EH (cell line): Measurements from ENCODE around the gene ATP6V0C.

ENCODE experiments used
- DNase-seq: peaks from one replicate; pipeline ENCODE4 v3.0.0-alpha.2; 2015; ENCODE audit warnings: low read depth

Gene ATP6V0C

DNA sequence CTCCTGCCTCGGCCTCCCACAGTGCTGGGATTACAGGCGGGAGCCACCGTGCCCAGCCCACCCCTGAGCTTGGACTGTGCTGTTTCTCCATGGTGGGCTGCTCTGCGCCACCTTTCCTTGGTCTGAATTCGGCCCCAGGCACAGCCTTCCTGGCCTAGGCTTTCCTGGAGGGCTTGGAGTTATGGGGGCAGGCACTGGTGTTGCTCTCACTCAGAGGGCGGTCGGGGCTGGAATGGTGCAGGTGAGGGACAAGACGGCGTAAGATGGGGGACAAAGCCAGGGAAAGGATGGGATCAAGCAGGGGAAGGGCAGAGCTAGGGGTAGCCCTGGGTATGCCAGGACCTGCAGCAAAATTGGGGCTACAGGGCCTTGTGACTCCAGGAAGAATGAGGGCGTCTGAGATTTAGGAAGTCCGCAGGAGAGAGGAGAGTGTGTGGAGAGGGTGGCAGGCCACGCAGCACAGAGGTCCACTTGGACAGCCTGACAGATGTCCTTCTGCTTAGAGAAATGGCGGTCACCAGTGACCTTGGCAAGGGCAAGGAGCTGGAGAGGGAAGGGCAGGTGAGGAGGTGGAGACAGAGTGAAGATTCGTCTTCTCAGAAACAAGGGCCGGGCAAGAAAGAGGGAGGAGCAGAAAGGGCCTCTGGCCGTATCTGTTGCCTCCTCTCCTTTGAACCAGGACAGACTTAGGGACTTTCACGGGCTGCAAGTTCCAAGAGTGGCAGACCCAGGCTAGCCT is 1.6 kb upstream of the ATP6V0C start:
- no peak for DNase-seq

DNA sequence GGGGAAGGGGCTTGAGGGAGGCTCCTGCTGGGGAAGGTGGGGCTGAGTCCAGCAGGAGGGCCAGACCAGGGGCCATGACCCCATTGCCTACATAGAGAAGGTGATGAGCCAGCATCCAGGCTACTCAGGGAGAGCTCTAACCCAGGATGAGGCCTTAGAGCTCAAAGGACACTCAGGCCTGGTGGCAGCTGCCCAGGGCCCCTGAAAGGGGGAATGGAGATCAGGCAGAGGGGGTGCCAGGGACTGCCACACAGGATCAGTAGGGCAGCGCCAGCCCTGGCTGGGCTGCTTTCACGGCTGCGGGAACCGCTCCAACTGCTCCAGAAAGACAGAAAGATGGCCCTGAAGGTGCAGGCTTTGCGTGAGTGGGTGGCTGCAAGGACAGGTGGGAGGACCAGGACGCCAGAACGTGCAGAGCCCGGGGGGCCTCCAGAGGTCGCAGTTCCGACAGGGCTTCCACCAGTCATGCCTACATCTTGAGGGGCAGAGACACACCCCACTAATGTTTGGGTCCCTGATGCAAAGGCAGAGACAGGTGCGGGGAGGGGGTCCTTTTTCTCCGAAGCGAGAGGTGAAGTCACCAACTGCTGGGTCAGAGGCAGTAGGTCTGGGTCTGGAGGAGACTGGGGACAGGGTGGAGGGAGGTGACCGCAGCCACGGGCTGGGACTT is 882 bp upstream of the ATP6V0C start:
- DNase-seq = no peak

DNA sequence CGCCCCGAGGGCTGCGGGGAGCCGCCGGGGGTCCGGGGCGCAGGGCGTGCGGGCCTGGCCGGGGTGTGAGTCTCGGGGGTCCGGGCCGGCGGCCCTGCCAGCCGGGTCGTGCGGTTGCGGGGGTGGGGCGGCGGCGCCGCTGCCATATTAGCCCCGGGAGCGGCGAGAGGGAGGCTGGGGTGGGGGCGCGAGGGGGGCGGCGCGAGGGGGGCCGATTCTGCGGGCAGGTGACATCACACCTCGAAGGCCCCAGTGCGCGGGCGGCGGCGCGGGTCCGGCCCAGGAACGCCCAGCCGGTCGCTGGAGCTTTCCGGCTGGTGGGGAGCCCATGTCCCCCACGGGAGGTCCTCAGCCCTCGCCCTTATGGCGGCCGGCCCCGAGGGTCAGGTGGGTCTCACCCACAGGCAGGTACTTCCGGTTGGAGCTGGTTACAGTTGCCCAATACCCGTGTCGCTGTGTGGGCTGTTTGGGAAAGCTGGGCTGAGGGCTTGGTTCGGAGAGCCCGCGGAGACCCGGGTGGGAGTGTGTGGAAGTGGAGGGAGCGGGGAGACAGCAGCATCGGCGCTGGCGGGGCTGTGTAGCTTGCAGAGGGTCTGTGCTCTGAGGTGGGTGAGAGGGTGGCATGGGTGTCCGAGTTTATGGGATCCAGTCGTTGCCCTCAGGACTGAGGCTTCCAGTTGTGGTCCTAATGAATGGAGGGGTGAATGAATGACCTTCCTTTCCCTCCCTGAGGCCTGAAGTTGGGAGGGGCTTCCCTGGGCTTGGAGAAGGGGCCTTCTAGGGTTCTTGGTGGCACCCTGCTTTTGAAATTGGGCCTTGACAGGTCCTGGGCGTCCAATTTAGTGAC is 804 bp downstream of the ATP6V0C start:
- peak; percentile 23 for DNase-seq

DNA sequence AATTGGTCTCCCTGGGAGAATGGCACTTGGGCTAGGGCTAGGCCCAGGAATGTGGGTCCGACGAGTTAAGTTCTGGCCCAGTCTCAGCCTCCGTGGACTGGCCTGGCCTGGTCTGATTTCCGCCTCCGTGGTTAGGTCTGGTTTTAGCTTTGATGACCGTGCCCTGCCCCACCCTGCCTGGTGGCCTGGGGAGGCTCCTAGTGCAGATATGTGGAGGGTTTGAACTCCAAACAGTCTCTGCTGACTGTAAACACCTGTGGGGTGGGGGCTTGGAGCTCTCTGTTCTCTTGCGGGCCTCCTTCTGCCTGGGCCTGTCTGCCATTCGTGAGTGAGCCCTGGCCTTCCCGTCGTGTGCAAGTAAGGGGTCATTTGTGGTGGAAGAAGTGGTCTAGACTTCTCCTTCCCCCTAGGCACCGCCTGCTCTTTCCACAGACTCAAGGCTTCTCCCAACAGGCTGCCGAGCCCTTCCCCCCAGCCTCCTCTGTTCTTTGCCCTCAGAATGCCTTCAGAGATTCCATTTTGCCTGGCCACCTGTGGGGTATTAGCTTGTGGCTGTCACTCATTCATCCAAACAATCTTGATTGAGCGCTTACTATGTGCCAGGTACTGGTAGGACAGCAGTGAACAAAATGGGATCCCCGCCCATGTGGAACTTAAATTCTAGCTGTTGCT is 1.6 kb downstream of the ATP6V0C start:
- peak; percentile 22 for DNase-seq

DNA sequence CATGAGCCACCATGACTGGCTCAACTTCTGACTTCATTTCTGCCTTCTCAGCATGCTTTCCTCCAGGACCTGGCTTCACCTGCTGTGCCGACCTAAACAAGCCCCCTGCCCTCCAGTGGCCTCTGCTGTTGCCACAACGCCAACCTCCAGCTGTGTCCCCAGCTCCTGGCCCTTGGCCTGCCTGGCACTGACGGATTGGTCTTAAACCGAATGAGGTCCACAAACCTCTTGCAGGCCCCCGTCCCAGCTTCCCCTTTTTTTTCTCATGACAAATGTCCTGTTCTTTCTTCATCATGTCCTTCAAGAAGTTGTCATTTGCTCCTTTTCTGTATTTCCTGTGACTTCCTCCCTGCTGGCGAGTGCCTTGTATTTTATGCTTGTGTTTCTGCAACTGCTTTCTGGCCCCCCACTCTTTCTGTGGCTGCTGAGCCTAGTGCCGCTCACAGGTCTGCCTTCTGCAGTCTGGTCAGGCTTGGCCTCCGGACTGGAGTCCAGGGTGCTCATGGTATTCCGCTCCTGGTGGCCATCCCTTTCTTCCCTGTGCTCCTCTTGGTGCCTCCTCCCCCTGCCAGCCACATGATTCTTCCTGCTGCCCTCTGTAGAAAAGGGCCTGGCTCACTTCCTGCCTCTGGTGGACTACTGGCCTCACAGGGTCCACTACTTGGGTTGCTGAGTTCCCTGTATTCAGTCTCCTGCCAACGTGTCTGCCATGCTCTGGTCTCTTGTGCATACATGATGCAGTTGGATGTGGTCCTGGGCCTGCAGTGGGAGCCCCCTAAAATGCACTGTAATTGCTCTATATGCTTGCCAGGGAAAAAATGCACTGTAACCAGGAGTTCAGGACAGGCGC is 2.9 kb downstream of the ATP6V0C start:
- DNase-seq = peak; percentile 51

DNA sequence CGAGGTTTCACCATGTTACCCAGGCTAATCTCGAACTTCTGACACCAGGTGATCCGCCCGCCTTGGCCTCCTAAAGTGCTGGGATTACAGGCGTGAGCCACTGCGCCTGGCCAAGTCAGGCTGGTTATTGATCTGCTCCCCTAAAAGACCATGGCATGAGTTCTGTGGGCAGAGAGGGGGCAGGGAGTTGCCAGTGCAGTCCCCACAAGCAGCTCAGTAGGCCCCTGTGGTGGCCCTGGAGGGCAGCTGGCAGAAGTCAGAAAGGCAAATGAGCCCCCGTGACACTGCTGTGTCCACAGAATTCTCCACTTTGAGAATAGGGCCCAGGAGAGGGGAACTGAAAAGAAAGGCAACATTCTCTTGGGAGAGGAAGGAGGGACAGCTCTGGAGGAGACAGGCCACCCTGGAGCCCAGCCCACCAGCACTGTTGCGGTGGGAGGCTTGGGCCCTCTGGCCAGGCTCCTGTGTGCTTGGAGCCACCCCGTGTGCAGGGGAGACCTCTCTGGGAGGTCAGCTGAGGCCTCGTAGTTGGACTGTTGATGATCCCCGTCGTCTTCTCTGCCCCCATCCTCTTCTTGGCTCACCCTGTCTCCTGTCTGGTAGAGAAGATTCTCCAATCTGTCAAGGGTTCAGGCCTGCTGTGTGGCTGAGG is 4.3 kb downstream of the ATP6V0C start:
- no peak for DNase-seq

DNA sequence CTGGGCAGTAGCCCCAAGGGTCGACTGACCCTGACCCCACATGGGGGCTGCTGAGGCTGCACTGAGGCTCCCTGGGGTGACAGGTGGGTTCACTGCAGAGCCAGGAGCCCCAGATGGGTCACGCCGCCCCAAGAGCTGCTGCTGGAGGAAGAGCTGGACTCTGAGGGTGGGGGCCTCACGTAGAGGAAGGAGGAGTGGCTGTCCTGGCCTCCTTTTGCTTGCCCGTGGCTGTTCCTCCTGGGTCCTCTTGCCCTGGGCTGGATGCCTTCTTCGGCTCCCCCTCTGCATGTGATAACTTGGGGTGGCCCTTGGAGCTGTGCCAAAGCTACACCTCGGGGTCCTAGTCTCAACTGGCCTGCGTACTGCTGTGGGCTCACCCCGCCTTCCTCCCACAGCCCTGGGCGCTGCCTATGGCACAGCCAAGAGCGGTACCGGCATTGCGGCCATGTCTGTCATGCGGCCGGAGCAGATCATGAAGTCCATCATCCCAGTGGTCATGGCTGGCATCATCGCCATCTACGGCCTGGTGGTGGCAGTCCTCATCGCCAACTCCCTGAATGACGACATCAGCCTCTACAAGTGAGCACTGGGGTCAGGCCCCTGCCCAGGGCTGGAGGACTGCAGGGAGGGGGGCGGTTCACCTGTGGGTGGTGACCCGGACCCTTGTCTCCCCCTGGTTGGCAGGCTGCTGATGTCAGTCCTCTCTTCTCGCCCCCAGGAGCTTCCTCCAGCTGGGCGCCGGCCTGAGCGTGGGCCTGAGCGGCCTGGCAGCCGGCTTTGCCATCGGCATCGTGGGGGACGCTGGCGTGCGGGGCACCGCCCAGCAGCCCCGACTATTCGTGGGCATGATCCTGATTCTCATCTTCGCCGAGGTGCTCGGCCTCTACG is 5.3 kb downstream of the ATP6V0C start:
- DNase-seq = no peak

DNA sequence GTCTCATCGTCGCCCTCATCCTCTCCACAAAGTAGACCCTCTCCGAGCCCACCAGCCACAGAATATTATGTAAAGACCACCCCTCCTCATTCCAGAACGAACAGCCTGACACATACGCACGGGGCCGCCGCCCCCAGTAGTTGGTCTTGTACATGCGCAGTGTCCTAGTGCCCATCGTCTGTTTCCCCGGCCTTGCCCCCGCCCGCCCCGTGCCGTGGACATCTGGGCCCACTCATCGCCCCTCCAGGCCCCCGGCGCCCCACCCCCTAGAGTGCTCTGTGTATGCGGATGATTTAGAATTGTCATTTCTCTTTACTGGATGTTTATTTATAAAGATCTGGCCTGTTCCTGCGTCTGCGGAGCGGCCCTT is 5.9 kb downstream of the ATP6V0C start:
- no peak for DNase-seq

DNA sequence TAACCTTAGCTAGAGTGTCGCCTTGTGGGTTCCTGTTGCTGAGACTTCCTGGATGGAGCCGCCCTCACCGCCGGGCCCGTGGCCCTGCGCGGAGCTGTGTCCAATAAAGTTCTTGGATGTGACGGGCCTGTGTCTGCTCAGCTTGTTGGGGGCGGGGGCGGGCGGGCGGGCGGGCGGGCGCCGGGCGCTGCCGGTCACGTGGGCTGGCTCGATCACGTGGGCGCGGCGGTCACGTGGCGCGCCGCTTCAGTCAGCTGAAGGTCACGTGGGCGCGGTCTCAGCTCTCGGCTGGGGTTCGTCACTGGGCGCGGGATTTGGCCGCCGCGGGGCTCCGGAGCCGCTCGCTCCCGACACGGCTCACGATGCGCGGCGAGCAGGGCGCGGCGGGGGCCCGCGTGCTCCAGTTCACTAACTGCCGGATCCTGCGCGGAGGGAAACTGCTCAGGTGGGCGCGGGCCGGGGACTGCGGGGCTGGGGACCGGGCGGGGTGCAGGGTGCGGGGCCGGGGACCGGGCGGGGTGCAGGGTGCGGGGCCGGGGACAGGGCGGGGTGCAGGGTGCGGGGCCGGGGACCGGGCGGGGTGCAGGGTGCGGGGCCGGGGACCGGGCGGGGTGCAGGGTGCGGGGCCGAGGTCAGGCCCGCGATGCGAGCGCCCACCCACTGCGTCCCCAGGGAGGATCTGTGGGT is 6.5 kb downstream of the ATP6V0C start, which contains the start of gene AMDHD2:
Gene AMDHD2, plus strand, starts transcription at position 275 of the 687 bp plus-strand sequence. Its CDS starts 88 bp downstream, at position 363.
- DNase-seq = peak; percentile 92

DNA sequence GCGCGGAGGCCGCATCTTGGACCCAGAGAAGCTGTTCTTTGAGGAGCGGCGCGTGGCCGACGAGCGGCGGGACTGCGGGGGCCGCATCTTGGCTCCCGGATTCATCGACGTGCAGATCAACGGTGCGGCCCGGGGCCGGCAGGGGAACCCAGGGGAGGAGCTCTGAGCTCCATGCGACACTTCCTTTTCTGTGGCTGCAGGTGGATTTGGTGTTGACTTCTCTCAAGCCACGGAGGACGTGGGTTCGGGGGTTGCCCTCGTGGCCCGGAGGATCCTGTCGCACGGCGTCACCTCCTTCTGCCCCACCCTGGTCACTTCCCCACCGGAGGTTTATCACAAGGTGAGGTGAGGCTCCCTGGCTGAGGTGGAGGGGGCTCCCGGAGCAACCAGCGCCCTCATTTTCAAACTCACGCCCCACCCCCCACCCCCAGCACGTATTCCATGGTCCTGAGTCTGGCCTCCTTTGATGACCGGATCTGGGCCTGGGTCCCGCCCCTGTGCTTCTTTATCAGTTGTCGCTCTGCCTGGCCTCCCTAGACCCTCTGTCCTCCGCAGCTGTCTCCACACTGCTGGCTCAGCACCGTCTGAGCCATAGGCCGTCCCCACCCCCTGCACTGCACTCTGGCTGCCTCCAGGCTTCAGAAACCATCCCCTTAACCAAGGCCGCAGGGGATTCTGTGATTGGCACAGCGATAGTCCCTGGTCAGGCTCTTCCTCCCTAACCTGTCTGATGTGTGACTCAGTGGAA is 7.2 kb downstream of the ATP6V0C start:
- no peak for DNase-seq

DNA sequence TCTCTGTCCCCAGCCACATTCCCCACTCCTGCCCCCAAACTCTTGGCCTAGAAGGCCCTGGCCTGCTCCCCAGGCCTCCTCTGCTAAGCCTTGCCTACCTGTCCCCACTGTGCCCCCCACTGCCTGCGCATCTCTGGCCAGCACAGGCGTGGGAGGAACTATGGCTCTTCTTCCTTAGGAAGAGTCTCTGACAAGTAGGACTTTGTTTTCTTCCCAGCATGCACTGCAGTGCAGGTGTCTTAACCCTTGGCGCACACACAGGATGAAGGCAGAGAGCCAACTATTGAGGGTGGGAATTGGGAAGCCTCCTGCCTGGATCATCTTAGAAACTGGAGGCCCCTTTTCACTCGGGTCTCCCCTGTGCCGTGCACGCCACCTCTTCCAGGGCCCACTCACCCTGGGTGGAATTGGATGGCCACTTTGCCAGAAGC is 10.1 kb downstream of the ATP6V0C start:
- no peak for DNase-seq

DNA sequence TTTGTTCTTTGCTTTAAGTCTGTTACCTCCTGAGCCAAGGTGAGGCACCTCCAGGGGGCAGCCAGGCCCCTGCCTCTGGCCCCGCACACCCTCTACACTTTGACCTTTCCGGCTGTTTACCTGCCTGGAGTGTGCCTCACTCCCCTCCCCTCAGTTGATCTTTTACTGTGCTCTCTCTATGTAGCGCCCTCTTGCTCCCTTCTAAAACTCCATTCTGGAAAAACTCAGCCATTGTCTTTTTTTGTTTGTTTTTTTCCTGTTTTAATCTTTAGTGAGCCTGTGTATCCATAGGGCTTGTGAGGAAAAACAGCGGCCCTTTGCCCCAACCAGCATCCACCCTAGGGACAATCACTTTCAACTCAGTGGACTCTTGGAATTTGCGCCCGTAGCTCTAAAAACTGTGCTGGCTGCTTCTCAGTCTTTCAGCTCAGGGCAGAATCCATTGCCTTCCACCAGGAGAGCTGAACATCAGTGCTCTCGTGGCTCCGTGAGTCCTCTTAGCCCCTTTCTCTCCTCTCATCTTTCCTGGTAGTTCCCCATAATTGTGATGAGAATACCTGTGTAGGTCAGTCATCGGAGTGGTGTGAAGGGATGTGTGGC is 10.7 kb downstream of the ATP6V0C start:
- DNase-seq = no peak

DNA sequence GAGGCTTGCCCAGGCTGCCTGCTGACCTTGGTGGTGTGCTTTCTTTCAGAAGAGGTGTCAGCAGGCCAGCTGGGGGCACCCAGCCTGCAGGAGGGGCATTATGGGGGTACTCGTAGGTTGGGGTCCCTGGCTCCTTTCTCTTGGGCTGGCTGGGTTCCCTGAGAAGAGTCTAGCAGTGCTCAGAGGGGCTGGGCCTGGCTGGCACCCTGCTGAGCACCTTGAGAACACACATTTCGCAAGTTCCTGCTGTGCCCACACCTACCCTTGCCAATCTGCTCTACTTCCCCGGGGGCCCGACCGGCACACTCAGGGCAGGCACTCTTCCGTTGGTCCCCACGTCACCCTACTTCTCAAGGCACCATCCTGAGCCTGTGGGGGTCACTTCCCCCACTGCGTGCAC is 12.4 kb downstream of the ATP6V0C start:
- no peak for DNase-seq

DNA sequence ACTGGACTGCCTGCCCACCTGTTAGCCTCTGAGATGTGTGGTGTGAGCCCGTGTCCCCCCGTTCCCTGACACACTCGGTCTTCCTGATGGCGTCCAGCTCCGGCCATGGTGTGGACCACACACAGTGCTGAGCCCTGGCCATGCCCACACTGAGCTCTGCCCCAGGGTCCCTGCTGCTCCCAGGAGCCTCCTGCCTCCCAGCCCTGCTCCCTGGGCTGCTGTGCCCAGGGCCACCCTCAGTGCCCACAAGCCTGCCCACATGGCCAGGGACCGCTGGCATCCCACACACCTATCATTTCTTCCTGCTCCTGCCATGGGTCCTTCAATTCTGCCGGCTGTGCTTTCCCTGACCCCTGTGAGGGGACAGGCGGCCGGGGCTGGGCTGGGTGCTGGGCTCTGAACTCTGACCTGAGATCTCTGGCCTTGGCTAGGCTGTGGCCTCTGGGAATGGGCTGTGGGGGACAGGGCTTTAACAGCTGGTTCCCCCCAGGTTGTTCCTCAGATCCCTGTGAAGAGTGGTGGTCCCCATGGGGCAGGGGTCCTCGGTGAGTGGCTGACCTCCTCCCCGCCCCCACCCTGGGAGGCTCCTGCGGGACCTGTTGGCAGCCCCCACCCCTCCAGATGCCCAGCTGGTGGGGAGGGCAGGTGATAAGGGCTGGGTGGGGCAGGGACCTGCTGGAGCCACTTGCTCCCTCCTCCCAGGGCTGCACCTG is 13.5 kb downstream of the ATP6V0C start:
- no peak for DNase-seq

DNA sequence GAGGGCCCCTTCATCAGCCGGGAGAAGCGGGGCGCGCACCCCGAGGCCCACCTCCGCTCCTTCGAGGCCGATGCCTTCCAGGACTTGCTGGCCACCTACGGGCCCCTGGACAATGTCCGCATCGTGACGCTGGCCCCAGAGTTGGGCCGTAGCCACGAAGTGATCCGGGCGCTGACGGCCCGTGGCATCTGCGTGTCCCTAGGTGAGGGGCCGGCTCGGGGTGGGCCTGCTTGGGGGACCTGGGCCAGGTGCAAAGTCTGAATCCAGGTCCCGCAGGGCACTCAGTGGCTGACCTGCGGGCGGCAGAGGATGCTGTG is 14.0 kb downstream of the ATP6V0C start:
- DNase-seq = no peak

DNA sequence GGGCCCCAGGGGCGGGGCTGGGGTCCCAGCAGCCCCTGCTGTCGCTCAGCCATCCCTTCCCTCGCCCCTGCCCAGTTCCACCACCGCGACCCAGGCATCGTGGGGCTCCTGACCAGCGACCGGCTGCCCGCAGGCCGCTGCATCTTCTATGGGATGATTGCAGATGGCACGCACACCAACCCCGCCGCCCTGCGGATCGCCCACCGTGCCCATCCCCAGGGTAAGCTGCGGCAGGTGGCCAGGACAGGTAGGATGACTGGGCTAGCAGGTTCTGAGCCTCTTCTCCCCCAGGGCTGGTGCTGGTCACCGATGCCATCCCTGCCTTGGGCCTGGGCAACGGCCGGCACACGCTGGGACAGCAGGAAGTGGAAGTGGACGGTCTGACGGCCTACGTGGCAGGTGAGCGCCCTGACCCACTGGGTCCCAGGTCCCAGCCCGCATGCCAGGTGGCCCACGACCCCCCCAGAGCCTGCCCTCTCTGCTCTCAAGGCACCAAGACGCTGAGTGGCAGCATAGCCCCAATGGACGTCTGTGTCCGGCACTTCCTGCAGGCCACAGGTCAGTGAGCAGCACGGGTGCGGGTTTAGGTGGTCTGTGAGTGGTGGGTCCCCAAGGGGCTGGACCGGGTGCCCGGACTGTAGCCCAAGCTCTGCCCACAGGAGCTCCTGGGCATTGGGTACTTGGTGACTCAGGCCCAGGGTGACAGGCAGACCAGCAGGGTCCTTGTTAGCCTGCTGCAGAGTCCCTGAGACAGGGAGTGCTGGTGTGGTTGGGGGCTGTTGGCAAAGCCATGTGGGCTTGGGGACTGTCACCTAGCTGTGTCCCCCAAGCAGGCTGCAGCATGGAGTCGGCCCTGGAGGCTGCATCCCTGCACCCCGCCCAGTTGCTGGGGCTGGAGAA is 14.7 kb downstream of the ATP6V0C start:
- no peak for DNase-seq
